BE2C (cell line): Measurements from ENCODE around the gene ADSL.

Experiments used
- DNase-seq: peaks from one replicate; pipeline ENCODE4 v3.0.0-alpha.2; 2020
- H3K27me3 ChIP-seq: fragments of 250-450 bp; sonication (Bioruptor Pico); 2 replicates; pipeline ENCODE4 v1.5.1; 2020; ENCODE audit warnings: mild to moderate bottlenecking
- H3K36me3 ChIP-seq: fragments of 250-450 bp; sonication (Bioruptor Pico); 2 replicates; pipeline ENCODE4 v1.5.1; 2020; ENCODE audit warnings: mild to moderate bottlenecking
- H3K4me1 ChIP-seq: fragments of 250-450 bp; sonication (Bioruptor Pico); 2 replicates; pipeline ENCODE4 v1.5.1; 2020
- H3K4me3 ChIP-seq: 2 replicates; pipeline ENCODE4 v1.5.1; 2011; ENCODE audit warnings: low read depth, low read length
- H3K9me3 ChIP-seq: fragments of 250-450 bp; sonication (Bioruptor Pico); 2 replicates; pipeline ENCODE4 v1.5.1; 2020
- CTCF ChIP-seq: IDR thresholded peaks from 2 replicates; pipeline ENCODE4 v1.5.1; 2012; ENCODE audit warnings: mild to moderate bottlenecking, low read depth, low read length

The ADSL gene

GRCh38 chr22:40403651-40404050 is 57.4 kb downstream of the ADSL start:
- Histone ChIP-seq H3K36me3 (peaks cover 63% of the 10 kb centered on the region), H3K9me3 (no peaks in the 10 kb centered on the region)
- DNase-seq: no peak

GRCh38 chr22:40404251-40405177 is 58.2 kb downstream of the ADSL start:
- Histone ChIP-seq H3K27me3 (no peaks in the 10 kb centered on the region), H3K9me3 (no peaks in the 10 kb centered on the region), H3K4me1 (no peaks in the 10 kb centered on the region), H3K4me3 (no peak overlapping the region), H3K36me3 (peaks cover 71% of the 10 kb centered on the region)
- TF ChIP-seq CTCF: no peak
- no peak for DNase-seq

More at GRCh38 chr22:40403651-40404050, 57.4 kb downstream of the ADSL start:
- Histone ChIP-seq H3K4me1 (no peaks in the 10 kb centered on the region), H3K4me3 (no peak overlapping the region), H3K27me3 (no peaks in the 10 kb centered on the region)
- TF ChIP-seq CTCF: no peak

- Histone ChIP-seq H3K27me3 (no peaks in the 10 kb centered on the region), H3K4me1 (no peaks in the 10 kb centered on the region), H3K4me3 (no peak overlapping the region), H3K9me3 (no peaks in the 10 kb centered on the region), H3K36me3 (peaks cover 80% of the 10 kb centered on the region)
- no peak for TF ChIP-seq CTCF
- DNase-seq: no peak
These were observed 59.1 kb downstream of the ADSL start for GRCh38 chr22:40405178-40406062.

- H3K9me3 ChIP-seq: no peaks in the 10 kb centered on the region
- H3K27me3 ChIP-seq: no peaks in the 10 kb centered on the region
- DNase-seq: no peak
- no peak overlapping the region for H3K4me3 ChIP-seq
- no peak for TF ChIP-seq CTCF
- peaks cover 86% of the 10 kb centered on the region for H3K36me3 ChIP-seq
- no peaks in the 10 kb centered on the region for H3K4me1 ChIP-seq
These were observed 60.0 kb downstream of the ADSL start for GRCh38 chr22:40406063-40406890.

- Histone ChIP-seq H3K27me3 (no peaks in the 10 kb centered on the region), H3K9me3 (no peaks in the 10 kb centered on the region), H3K4me1 (no peaks in the 10 kb centered on the region), H3K4me3 (no peak overlapping the region), H3K36me3 (peaks cover 83% of the 10 kb centered on the region)
- no peak for DNase-seq
- TF ChIP-seq CTCF: no peak
These were observed 60.9 kb downstream of the ADSL start for GRCh38 chr22:40407021-40407761.
